GM18867 (cell line): ENCODE results near the gene NUP153.

Experiments used
- ATAC-seq: cut with Tn5 transposase; IDR thresholded peaks from one replicate; pipeline ENCODE4 v1.9.1; 2021; ENCODE audit warnings: mild to moderate bottlenecking, moderate library complexity; ENCODE audit not compliant: unreplicated experiment

NUP153 gene

DNA sequence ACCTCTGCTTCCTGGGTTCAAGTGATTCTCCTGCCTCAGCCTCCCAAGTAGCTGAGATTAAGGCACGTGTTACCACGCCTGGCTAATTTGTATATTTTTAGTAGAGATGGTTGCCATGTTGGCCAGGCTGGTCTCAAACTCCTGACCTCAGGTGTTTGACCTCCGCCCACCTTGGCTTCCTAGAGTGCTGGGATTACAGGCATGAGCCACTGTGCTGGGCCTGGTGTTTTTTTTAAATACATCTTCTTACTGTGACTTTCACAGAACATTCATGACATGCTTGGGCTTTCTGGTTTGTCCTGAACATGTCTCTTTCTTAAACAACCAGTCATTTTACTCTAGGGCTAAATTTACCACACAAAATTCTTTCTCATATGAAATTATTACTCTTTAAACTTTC lies 141.3 kb downstream of the NUP153 start:
- ATAC-seq: no peak
